ENCODE results near the gene HOXB6. TPM values are rescaled to one million over a fixed set of nuclear protein-coding genes. Genes with fewer than 3 reads are reported as not detected.

The HOXB6 gene
- total RNA-seq, 4 donors from 2014 or later: 0.88 to 18.2 (median 7.3) TPM; not detected in 1

DNA sequence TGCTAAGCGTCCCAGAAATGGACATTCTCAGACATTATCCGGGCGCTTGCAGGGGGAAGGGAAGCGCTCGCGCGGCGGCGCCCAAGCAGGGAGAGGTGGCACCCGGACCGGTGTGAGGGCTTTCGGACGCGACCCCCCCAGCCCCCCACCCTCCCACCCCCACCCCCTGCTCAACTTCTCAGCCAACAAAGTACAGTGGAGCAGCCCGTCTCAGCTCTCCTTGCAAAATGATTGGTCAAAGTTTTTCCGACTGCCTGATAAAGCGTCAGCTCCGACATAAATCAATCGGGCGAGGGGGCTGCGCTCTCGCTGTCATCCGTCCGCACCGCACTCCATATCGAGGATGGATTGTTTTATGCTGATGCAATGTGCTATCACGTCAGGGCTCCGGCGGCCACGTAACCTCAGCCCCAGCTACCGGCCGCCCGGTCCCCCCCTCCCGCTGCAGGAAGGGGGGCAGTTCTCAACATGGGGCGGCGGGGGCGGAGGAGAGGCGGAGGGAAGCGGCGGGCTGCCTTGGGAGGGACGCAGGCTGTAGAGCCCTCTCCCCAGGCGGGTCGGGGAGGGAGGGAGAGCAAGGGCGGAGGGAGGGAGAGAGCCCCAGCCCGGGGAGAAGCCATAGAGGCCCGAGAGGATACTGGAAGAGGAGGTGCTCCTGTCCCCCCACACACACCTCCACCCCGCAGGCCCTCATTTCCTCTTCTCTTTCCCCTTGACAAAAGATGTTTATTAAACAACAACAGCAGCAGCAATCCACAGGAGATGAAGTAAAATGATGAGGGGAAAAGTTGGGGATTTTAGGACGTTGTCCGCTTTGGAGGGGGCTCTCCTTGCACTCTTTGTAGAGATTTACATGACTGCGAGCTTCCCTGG, 21.7 kb upstream of the HOXB6 start, which contains the start of gene HOXB9:
Gene HOXB9 (minus strand): TSS at position 114 of the 873 bp plus-strand sequence. CDS start 89 bp downstream, at position 25.
- intact Hi-C loops (cut with DNase I; ENCODE audit: low total_unique reads): no loop called here
- H3K4me3 ChIP-seq: peak within 1 kb of the TSS; percentile 3 to 22
- no peaks in the 10 kb centered on the region for H3K9me3 ChIP-seq
- H3K27ac ChIP-seq: peak within 1 kb of the TSS; percentile 26 to 44
- H3K4me1 ChIP-seq: peaks cover 0 to 15% of the 10 kb centered on the region in 2 donors
- peaks cover 20 to 85% of the 10 kb centered on the region in 2 donors for H3K27me3 ChIP-seq
- no peaks in the 10 kb centered on the region for H3K36me3 ChIP-seq
- TF ChIP-seq, protein P1, sequence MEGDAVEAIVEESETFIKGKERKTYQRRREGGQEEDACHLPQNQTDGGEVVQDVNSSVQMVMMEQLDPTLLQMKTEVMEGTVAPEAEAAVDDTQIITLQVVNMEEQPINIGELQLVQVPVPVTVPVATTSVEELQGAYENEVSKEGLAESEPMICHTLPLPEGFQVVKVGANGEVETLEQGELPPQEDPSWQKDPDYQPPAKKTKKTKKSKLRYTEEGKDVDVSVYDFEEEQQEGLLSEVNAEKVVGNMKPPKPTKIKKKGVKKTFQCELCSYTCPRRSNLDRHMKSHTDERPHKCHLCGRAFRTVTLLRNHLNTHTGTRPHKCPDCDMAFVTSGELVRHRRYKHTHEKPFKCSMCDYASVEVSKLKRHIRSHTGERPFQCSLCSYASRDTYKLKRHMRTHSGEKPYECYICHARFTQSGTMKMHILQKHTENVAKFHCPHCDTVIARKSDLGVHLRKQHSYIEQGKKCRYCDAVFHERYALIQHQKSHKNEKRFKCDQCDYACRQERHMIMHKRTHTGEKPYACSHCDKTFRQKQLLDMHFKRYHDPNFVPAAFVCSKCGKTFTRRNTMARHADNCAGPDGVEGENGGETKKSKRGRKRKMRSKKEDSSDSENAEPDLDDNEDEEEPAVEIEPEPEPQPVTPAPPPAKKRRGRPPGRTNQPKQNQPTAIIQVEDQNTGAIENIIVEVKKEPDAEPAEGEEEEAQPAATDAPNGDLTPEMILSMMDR (IDR thresholded peaks at IDR 0.05): no peak
- TF ChIP-seq POLR2A (IDR thresholded peaks at IDR 0.05): no peak
- no peak for DNase-seq

DNA sequence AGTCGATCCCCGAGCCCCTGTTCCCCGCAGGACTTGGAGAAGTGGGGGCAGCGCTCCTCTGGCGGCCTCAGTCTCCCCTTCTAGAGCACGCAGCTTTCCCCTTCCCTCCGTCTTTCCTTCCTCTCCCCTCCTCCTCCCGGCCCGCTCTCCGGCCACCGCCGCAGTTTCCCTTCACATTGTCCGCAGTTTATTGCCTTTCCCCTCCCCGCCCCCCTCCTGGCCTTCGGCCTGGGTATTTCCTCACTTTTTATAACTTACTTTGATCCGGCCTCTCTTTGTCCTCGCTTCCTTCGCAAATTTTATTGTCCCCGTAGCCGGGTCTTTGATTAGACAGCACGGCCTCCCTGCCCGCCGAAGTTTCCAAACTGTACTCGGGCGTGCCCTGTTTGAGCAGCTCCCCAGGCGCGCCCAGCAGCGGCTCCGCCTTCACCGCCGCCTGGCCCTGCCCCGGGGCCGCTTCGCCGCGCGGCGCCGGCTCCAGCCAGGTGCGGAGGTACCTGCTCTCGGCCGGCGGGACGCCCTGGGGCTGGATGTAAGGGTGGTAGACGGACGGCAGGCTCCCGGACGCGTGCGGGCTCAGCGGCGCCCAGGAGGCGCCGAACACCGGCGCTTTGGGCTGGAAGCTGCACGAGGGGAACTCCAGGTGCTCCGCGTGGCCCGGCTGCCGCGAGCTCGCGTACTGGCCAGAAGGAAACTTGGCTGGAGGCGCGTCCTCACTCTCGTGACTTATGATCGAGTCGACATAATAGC, 20.9 kb upstream of the HOXB6 start:
- peak in 1 of 2 donors; percentile 52 for DNase-seq
- Histone ChIP-seq H3K27ac (peak overlapping the region; percentile 26 to 44), H3K9me3 (no peaks in the 10 kb centered on the region), H3K36me3 (no peaks in the 10 kb centered on the region), H3K27me3 (peaks cover 24 to 82% of the 10 kb centered on the region in 2 donors), H3K4me3 (peak overlapping the region; percentile 3 to 22), H3K4me1 (peaks cover 0 to 15% of the 10 kb centered on the region in 2 donors)
- TF ChIP-seq, protein P1 (IDR thresholded peaks at IDR 0.05): no peak
- TF ChIP-seq POLR2A (IDR thresholded peaks at IDR 0.05): peak in 1 of 2 donors; percentile 26
- intact Hi-C loops (cut with DNase I; ENCODE audit: low total_unique reads): no loop called here

DNA sequence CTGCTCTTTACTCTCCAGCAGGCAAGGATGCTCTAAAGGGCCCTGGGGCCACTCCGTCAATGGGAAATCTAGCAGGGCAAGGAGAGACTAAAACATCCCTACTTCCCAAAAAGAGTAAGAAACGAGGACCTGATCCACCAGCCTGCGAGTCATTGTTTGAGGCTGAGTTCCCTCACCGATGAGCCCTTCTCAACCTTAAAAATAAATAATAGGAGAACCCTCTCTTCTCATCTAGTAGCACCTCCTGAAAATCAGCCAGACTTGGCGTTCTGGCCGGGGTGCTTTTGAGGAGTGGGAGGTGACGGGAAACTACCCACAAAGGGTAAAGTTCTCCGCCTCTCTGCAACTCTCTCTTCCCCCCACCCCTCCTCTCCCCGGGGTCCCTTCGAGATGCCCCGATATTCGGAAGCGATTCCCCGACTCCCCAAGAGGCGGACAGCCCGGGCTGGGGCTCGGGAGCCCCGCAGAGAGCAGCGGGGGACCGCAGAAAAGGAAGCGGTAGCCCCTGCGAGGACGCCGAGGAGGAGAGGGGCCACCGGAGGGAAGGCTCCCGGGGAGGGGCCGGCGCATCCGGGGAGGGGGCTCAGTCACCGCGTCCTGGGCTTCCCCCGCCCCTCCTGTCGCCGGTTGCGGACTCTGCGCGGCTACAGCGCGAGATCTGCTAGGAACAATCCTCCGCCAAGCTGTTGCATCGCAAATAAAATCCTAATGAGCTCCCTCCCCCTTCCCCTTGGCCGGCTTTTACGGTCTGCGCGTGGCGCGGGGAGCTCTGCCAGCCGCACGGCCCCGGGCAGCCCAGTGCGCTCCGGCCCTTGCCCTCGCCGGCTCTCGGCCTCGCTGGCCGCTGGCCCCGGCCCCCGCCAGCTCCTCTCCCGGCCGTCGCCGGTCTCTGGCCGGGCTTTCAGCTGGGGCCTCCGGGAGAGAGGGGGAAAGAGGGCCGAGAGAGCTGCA, 20.0 kb upstream of the HOXB6 start:
- Histone ChIP-seq H3K27me3 (peaks cover 24 to 77% of the 10 kb centered on the region in 2 donors), H3K4me1 (peaks cover 0 to 15% of the 10 kb centered on the region in 2 donors), H3K36me3 (no peaks in the 10 kb centered on the region), H3K9me3 (no peaks in the 10 kb centered on the region), H3K4me3 (peak overlapping the region in 1 of 2 donors; percentile 22), H3K27ac (peak overlapping the region; percentile 26 to 44)
- DNase-seq: no peak
- TF ChIP-seq POLR2A (IDR thresholded peaks at IDR 0.05): no peak
- TF ChIP-seq, protein P1 (IDR thresholded peaks at IDR 0.05): no peak
- intact Hi-C loops (cut with DNase I; ENCODE audit: low total_unique reads): no loop called here

DNA sequence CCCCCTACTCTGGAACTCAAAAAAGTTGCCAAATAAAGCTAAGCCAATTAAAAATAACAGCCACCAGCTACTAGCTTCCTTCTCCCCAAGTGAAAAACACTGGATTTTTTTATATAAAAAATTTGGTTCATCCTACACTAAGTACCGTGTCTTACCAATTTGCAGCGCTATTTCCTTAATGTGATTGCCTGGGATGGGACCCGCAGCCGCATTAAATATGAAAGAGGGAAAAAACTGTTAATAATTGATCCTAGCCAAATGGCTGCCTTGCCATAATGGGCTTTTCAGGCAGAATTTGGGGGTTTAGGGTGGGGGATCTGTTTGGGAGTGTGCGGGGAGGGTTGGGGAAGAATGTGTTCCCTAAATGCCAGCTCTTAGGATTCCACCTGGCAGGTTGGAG, 19.3 kb upstream of the HOXB6 start:
- Histone ChIP-seq H3K4me1 (peaks cover 0 to 15% of the 10 kb centered on the region in 2 donors), H3K27ac (no peak overlapping the region), H3K36me3 (no peaks in the 10 kb centered on the region), H3K27me3 (peaks cover 24 to 77% of the 10 kb centered on the region in 2 donors), H3K4me3 (no peak overlapping the region), H3K9me3 (no peaks in the 10 kb centered on the region)
- no peak for DNase-seq
- intact Hi-C loops (cut with DNase I; ENCODE audit: low total_unique reads): no loop called here
- TF ChIP-seq POLR2A (IDR thresholded peaks at IDR 0.05): no peak
- TF ChIP-seq, protein P1 (IDR thresholded peaks at IDR 0.05): no peak

Data from uterus (tissue), 4 donors.